GM12874 (cell line): ENCODE results near the gene ZBP1.

Source experiments
- CTCF ChIP-seq: IDR thresholded peaks from 2 replicates; pipeline ENCODE4 v1.5.1; 2011; ENCODE audit warnings: low read depth, mild to moderate bottlenecking, control low read depth, low read length, moderate library complexity; ENCODE audit not compliant: insufficient read depth

The ZBP1 gene

GRCh38 chr20:57596358-57596757 is 23.9 kb downstream of the ZBP1 start:
- no peak for TF ChIP-seq CTCF

GRCh38 chr20:57595041-57596030 is 24.9 kb downstream of the ZBP1 start:
- TF ChIP-seq CTCF, result no peak

GRCh38 chr20:57594092-57594951 is 25.9 kb downstream of the ZBP1 start:
- TF ChIP-seq CTCF, result peak; percentile 79

GRCh38 chr20:57593134-57593886 is 26.9 kb downstream of the ZBP1 start:
- no peak for TF ChIP-seq CTCF

- TF ChIP-seq CTCF, result no peak
Observed at GRCh38 chr20:57592263-57593092, 27.7 kb downstream of the ZBP1 start.

GRCh38 chr20:57591289-57592229 is 28.7 kb downstream of the ZBP1 start:
- TF ChIP-seq CTCF, result no peak
